ENCODE data around the gene C1QTNF2. TPM values are rescaled to one million over a fixed set of nuclear protein-coding genes. Genes with fewer than 3 reads are reported as not detected.

C1QTNF2 gene
- total RNA-seq, 1 donor from 2014 or later: 1.0 TPM

DNA sequence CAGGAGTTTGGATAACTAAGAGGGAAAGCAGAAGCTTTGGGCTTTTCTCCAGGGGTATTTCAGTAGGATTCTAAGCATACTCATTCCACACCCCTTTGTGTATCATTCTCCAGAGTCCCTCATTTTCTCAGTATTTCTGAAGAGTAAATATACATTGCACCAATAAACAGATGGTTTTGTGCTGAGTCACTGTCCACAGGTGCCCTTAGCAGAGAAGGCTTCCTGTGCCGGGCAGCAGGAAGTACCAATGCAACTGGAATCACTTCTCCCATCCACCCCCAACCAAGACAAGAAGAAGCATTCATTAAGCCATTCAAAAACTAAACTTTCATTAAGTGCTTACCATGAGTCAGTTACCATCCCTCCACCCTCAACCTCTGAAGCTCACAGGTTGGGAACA, 54.5 kb downstream of the C1QTNF2 start:
- Mint-ChIP-seq H3K27me3 (ENCODE audit: unreplicated experiment) (peaks cover 10% of the 10 kb centered on the region), H3K9me3 (ENCODE audit: unreplicated experiment) (peaks cover 7% of the 10 kb centered on the region), H3K36me3 (ENCODE audit: unreplicated experiment) (no peaks in the 10 kb centered on the region), H3K27ac (ENCODE audit: unreplicated experiment) (no peak overlapping the region), H3K4me1 (ENCODE audit: low read depth, unreplicated experiment) (peaks cover 13% of the 10 kb centered on the region), H3K4me3 (ENCODE audit: unreplicated experiment) (no peak overlapping the region)
- TF ChIP-seq, protein P1, sequence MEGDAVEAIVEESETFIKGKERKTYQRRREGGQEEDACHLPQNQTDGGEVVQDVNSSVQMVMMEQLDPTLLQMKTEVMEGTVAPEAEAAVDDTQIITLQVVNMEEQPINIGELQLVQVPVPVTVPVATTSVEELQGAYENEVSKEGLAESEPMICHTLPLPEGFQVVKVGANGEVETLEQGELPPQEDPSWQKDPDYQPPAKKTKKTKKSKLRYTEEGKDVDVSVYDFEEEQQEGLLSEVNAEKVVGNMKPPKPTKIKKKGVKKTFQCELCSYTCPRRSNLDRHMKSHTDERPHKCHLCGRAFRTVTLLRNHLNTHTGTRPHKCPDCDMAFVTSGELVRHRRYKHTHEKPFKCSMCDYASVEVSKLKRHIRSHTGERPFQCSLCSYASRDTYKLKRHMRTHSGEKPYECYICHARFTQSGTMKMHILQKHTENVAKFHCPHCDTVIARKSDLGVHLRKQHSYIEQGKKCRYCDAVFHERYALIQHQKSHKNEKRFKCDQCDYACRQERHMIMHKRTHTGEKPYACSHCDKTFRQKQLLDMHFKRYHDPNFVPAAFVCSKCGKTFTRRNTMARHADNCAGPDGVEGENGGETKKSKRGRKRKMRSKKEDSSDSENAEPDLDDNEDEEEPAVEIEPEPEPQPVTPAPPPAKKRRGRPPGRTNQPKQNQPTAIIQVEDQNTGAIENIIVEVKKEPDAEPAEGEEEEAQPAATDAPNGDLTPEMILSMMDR (IDR thresholded peaks at IDR 0.05; ENCODE audit: partially characterized antibody, unreplicated experiment): no peak
- no peak for DNase-seq

DNA sequence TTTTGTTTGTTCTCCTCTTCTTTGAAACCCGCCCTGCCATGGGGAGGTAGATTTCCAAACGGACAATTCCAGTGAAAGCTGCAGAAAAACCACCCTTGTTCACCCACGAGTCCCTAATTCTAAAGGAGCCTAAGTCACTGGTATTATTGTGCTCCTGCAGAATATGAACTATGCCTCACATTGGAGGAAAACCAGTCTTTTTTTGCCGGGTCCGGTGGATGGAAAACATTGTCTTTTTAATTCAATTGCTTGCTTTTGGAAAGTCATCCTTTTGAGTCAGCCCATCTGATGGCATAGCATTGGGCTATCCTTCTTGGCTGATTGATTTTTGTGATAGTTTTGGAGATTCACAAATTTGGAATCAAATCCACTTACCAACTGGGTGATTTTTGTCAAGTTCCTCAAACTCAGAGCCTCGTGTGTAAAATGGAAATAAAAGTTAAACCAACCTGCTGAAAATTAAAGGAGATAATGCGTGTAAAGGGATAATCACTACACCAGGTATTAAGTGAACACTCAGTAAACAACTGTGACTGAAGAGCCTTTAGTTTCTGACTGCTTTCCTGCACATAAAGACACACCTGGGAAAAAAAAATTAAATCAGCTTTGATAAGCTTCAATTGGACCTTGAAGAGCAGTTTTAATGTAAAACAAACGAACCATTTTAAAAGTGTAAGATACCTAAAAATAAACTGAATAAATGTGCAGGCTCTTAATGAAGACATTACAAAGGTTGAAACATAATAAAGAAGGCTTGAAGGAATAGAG, 57.3 kb downstream of the C1QTNF2 start:
- H3K9me3 Mint-ChIP-seq (ENCODE audit: unreplicated experiment): peaks cover 7% of the 10 kb centered on the region
- TF ChIP-seq, protein P1 (IDR thresholded peaks at IDR 0.05; ENCODE audit: partially characterized antibody, unreplicated experiment): no peak
- peak overlapping the region; percentile 97 for H3K4me3 Mint-ChIP-seq (ENCODE audit: unreplicated experiment)
- peaks cover 30% of the 10 kb centered on the region for H3K4me1 Mint-ChIP-seq (ENCODE audit: low read depth, unreplicated experiment)
- H3K36me3 Mint-ChIP-seq (ENCODE audit: unreplicated experiment): peaks cover 5% of the 10 kb centered on the region
- H3K27ac Mint-ChIP-seq (ENCODE audit: unreplicated experiment): peak overlapping the region; percentile 95
- H3K27me3 Mint-ChIP-seq (ENCODE audit: unreplicated experiment): peaks cover 13% of the 10 kb centered on the region
- DNase-seq: no peak

DNA sequence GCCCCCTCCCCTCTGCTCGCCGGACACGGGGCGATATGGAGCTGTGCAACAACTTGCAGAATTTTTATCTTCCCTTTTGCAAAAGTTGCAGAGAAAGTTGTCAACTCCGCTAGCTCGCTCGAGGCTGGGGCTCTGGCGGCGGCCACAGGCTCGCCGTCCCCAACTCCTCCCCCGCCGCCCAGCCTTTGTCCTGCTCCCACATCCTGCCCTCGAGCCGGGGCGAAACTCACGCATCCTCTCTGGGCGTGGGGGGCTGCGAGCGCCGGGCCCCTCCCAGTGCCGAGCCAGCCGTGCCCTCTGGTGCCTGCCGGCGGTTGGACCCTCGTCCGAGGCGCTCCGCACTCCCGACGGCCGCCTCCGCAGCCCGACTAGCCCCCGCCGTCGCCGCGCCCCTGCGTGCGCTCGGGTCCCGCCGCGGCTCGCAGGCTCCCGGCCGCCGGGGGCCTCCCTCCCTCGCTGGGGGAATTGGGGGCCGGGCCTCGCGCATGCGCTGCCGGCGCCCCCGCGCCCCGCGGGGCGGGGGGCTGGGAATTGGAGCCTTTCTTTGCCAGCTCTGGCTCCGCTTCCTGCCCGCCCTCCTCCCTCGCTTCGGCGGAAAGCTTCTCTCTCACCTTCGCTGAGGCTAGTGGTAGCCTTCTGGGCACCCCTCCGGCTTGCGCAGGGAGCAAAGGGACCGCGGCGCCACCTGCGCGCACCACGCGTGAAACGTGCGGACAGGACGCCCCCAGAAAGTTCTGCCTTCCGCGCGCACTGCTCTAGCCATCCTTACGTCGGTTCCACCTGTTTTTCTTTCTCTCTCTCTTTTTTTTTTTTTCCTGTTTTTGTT, 58.1 kb downstream of the C1QTNF2 start, which contains the start of gene CCNJL:
CCNJL (minus strand) TSS at position 431 of the 826 bp plus-strand sequence. CDS start 641 bp downstream, outside the sequence.
- Mint-ChIP-seq H3K4me1 (ENCODE audit: low read depth, unreplicated experiment) (peaks cover 35% of the 10 kb centered on the region), H3K27me3 (ENCODE audit: unreplicated experiment) (peaks cover 13% of the 10 kb centered on the region), H3K4me3 (ENCODE audit: unreplicated experiment) (peak within 1 kb of the TSS; percentile 97), H3K27ac (ENCODE audit: unreplicated experiment) (peak within 1 kb of the TSS; percentile 95), H3K9me3 (ENCODE audit: unreplicated experiment) (peaks cover 7% of the 10 kb centered on the region), H3K36me3 (ENCODE audit: unreplicated experiment) (peaks cover 5% of the 10 kb centered on the region)
- peak; percentile 87 for DNase-seq
- TF ChIP-seq, protein P1 (IDR thresholded peaks at IDR 0.05; ENCODE audit: partially characterized antibody, unreplicated experiment): no peak

- peaks cover 7% of the 10 kb centered on the region for H3K9me3 Mint-ChIP-seq (ENCODE audit: unreplicated experiment)
- peak overlapping the region; percentile 91 for H3K27ac Mint-ChIP-seq (ENCODE audit: unreplicated experiment)
- TF ChIP-seq, protein P1 (IDR thresholded peaks at IDR 0.05; ENCODE audit: partially characterized antibody, unreplicated experiment): no peak
- H3K36me3 Mint-ChIP-seq (ENCODE audit: unreplicated experiment): peaks cover 5% of the 10 kb centered on the region
- peak overlapping the region; percentile 97 for H3K4me3 Mint-ChIP-seq (ENCODE audit: unreplicated experiment)
- DNase-seq: peak; percentile 51
- peaks cover 40% of the 10 kb centered on the region for H3K4me1 Mint-ChIP-seq (ENCODE audit: low read depth, unreplicated experiment)
- H3K27me3 Mint-ChIP-seq (ENCODE audit: unreplicated experiment): peaks cover 13% of the 10 kb centered on the region
Observed at GRCh38 chr5:160311491-160312133, 58.8 kb downstream of the C1QTNF2 start.
